ENCODE data around the gene MRPL34. TPM values are rescaled to one million over a fixed set of nuclear protein-coding genes. Genes with fewer than 3 reads are reported as not detected.

MRPL34 gene
- total and polyA plus RNA-seq, 2 experiments from 2014 or later, result 23.0 to 78.8 TPM

DNA sequence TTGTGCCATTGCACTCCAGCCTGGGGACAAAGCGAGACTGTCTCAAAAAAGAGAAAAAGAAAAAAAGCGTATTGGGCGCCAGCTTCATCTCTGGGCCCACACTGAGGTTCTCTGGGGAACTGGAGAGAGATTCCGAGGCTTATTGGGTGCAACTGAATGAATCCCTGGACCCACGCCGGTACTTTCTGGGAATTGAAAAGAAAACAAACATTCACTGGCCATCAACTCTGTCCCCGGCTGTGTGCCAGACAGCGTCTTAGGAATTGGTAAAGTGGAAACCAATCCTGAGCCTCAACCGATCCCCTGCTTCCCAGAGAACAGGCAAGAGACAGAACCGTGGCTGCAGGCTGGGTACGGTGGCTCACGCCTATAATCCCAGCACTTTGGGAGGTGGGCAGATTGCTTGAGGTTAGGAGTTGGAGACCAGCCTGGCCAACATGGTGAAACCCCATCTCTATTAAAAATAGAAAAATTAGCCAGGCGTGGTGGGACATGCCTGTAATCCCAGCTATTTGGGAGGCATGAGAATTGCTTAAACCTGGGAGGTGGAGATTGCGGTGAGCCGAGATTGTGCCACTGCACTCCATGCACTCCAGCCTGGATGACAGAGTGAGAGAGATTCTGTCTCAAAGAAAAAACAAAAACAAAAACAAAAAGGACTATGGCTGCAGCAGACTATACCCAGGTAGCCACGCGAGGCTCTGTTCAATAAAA is 20.4 kb downstream of the MRPL34 start:
- Histone ChIP-seq H3K4me3 (no peak overlapping the region), H4K20me1 (ENCODE audit: insufficient read depth) (no peaks in the 10 kb centered on the region), H3K27me3 (replicated peaks; ENCODE audit: insufficient read depth) (no peaks in the 10 kb centered on the region), H3K4me2 (ENCODE audit: unreplicated experiment) (no peak overlapping the region), H3F3A (ENCODE audit: insufficient read depth) (0 out of 2 replicates have a peak, but pooled peaks cover 12% of the 10 kb centered on the region), H3K27ac (no peak overlapping the region), H3K79me2 (ENCODE audit: insufficient read depth) (no peaks in the 10 kb centered on the region), H3K9me2 (ENCODE audit: insufficient read depth) (no peaks in the 10 kb centered on the region), H3K9me3 (ENCODE audit: low read depth) (no peaks in the 10 kb centered on the region), H3K36me3 (ENCODE audit: low read depth) (no peaks in the 10 kb centered on the region), H2AFZ (no peak overlapping the region), H3K9ac (no peak overlapping the region), H3K4me1 (ENCODE audit: insufficient read depth) (no peaks in the 10 kb centered on the region)
- in situ Hi-C loops (cut with MboI), result no loop called here
- no peak for TF ChIP-seq EZH2 (IDR thresholded peaks at IDR 0.05; ENCODE audit: insufficient read depth, poor library complexity, severe bottlenecking)
- TF ChIP-seq EZH2phosphoT487 (IDR thresholded peaks at IDR 0.05; ENCODE audit: insufficient read depth, low read depth), result no peak
- DNase-seq, result no peak
- 57 to 60% methylated on average over 17 of the region's 17 CpGs for WGBS, 2 experiments (ENCODE audit: low coverage in 1 of 2, low lambda C conversion rate in 2 of 2, missing lambda C conversion rate in 2 of 2)

- H3K4me3 ChIP-seq, result no peak overlapping the region
- H3K36me3 ChIP-seq (ENCODE audit: low read depth), result no peaks in the 10 kb centered on the region
- TF ChIP-seq EZH2 (IDR thresholded peaks at IDR 0.05; ENCODE audit: insufficient read depth, poor library complexity, severe bottlenecking), result no peak
- no peak for TF ChIP-seq EZH2phosphoT487 (IDR thresholded peaks at IDR 0.05; ENCODE audit: insufficient read depth, low read depth)
- no peaks in the 10 kb centered on the region for H3K27me3 ChIP-seq (replicated peaks; ENCODE audit: insufficient read depth)
- H3K27ac ChIP-seq, result no peak overlapping the region
- no peak for DNase-seq
- no peaks in the 10 kb centered on the region for H3K9me3 ChIP-seq (ENCODE audit: low read depth)
- H3K4me1 ChIP-seq (ENCODE audit: insufficient read depth), result no peaks in the 10 kb centered on the region
- in situ Hi-C loops (cut with MboI), result no loop called here
- 85% methylated on average over 11 of the region's 11 CpGs for WGBS, 2 experiments (ENCODE audit: low coverage in 1 of 2, low lambda C conversion rate in 2 of 2, missing lambda C conversion rate in 2 of 2)
- H3K9me2 ChIP-seq (ENCODE audit: insufficient read depth), result no peaks in the 10 kb centered on the region
- 0 out of 2 replicates have a peak, but pooled peaks cover 12% of the 10 kb centered on the region for H3F3A ChIP-seq (ENCODE audit: insufficient read depth)
- no peak overlapping the region for H3K9ac ChIP-seq
- H3K4me2 ChIP-seq (ENCODE audit: unreplicated experiment), result no peak overlapping the region
- H2AFZ ChIP-seq, result no peak overlapping the region
- no peaks in the 10 kb centered on the region for H4K20me1 ChIP-seq (ENCODE audit: insufficient read depth)
- H3K79me2 ChIP-seq (ENCODE audit: insufficient read depth), result no peaks in the 10 kb centered on the region
These were observed 20.9 kb downstream of the MRPL34 start for GRCh38 chr19:17326595-17326966.

DNA sequence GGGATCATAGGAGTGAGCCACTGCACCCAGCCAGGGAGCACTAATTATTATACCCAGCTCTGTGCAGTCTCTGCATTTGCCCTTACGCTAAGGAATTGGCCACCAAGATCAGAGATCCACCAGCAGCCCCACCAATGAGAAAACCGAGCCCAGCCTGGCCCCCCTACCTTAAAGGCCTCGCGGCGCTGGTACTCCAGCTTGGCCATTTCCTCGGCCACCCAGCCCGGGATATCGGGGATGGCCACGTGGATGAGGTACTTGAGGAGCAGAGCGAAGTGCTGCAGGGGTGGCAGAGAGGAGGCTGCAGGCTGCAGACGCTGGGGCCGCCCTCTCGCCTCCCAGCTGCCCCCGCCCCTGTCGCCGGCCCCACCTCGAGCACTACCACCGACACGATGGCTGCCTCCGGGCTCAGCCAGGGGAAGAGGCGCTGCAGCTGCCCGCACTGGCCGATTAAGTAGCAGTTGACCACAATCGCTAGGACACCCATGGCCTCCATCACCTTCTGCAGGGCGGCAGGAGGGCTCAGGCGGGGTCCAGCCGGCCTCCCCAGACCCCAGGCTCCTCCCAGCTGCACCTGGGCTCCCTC is 21.5 kb downstream of the MRPL34 start:
- no peaks in the 10 kb centered on the region for H4K20me1 ChIP-seq (ENCODE audit: insufficient read depth)
- H2AFZ ChIP-seq, result no peak overlapping the region
- H3K4me3 ChIP-seq, result no peak overlapping the region
- H3K9ac ChIP-seq, result no peak overlapping the region
- H3F3A ChIP-seq (ENCODE audit: insufficient read depth), result 0 out of 2 replicates have a peak, but pooled peaks cover 12% of the 10 kb centered on the region
- no peaks in the 10 kb centered on the region for H3K36me3 ChIP-seq (ENCODE audit: low read depth)
- DNase-seq, result no peak
- WGBS, 2 experiments (ENCODE audit: low coverage in 1 of 2, low lambda C conversion rate in 2 of 2, missing lambda C conversion rate in 2 of 2), result 93% methylated on average over 26 to 27 of the region's 27 CpGs
- no peak for TF ChIP-seq EZH2 (IDR thresholded peaks at IDR 0.05; ENCODE audit: insufficient read depth, poor library complexity, severe bottlenecking)
- TF ChIP-seq EZH2phosphoT487 (IDR thresholded peaks at IDR 0.05; ENCODE audit: insufficient read depth, low read depth), result no peak
- H3K4me2 ChIP-seq (ENCODE audit: unreplicated experiment), result no peak overlapping the region
- H3K27ac ChIP-seq, result no peak overlapping the region
- in situ Hi-C loops (cut with MboI), result no loop called here
- H3K9me3 ChIP-seq (ENCODE audit: low read depth), result no peaks in the 10 kb centered on the region
- H3K4me1 ChIP-seq (ENCODE audit: insufficient read depth), result no peaks in the 10 kb centered on the region
- no peaks in the 10 kb centered on the region for H3K9me2 ChIP-seq (ENCODE audit: insufficient read depth)
- no peaks in the 10 kb centered on the region for H3K27me3 ChIP-seq (replicated peaks; ENCODE audit: insufficient read depth)
- H3K79me2 ChIP-seq (ENCODE audit: insufficient read depth), result no peaks in the 10 kb centered on the region

DNA sequence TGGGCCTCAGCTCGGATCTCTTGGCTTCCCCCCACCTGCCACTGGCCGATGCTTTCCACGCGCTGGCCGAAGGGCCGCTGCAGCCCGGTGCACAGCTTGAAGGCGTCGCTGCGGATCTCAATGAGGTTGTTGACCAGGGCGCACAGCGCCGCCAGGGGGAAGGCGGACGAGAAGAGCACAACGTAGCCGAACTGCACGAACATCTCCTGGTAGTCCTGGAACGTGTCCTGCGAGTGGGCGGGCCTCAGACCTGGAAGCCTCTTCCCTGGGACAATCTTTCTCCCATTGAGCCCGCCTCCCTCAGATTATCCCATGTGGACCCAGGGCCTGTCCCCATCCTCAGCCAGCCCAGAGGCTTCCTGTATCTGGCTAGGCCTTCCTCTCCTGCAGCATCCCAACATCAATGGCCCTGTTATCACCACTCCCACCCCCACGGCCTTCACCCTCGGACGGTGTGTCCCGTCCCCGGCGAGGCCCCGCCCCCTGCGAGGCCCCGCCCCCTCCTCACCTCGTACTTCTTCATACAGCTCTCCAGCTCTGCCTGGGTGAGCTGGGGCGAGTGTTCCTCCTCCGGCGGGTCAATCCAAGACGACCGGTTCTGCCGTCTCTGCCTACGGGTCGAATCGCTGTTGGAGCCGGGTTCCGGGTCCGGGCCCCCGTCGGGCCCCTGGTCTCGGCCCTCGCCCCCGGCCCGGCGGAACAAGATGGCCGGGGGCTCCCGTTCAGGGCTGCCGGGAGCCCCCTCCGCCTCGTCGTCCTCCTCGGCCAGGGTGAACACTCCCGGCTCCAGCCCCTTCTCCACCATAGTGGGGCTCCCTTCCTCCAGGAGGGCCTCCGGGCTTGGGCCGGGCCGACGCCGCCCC is 22.2 kb downstream of the MRPL34 start:
- in situ Hi-C loops (cut with MboI), result no loop called here
- TF ChIP-seq EZH2phosphoT487 (IDR thresholded peaks at IDR 0.05; ENCODE audit: insufficient read depth, low read depth), result no peak
- TF ChIP-seq EZH2 (IDR thresholded peaks at IDR 0.05; ENCODE audit: insufficient read depth, poor library complexity, severe bottlenecking), result no peak
- H3K9ac ChIP-seq, result no peak overlapping the region

More for the DNA sequence above, 22.2 kb downstream of the MRPL34 start:
- 77 to 94% methylated on average over 34 to 64 of the region's 64 CpGs for WGBS, 2 experiments (ENCODE audit: low coverage in 1 of 2, low lambda C conversion rate in 2 of 2, missing lambda C conversion rate in 2 of 2)
- Histone ChIP-seq H2AFZ (no peak overlapping the region), H4K20me1 (ENCODE audit: insufficient read depth) (no peaks in the 10 kb centered on the region), H3K9me2 (ENCODE audit: insufficient read depth) (no peaks in the 10 kb centered on the region), H3K36me3 (ENCODE audit: low read depth) (no peaks in the 10 kb centered on the region), H3F3A (ENCODE audit: insufficient read depth) (0 out of 2 replicates have a peak, but pooled peaks cover 12% of the 10 kb centered on the region), H3K79me2 (ENCODE audit: insufficient read depth) (no peaks in the 10 kb centered on the region), H3K27ac (no peak overlapping the region), H3K4me3 (no peak overlapping the region), H3K4me1 (ENCODE audit: insufficient read depth) (no peaks in the 10 kb centered on the region), H3K9me3 (ENCODE audit: low read depth) (no peaks in the 10 kb centered on the region), H3K4me2 (ENCODE audit: unreplicated experiment) (no peak overlapping the region), H3K27me3 (replicated peaks; ENCODE audit: insufficient read depth) (no peaks in the 10 kb centered on the region)
- DNase-seq, result no peak
